K562 (cell line): ENCODE results near the gene RHO. TPM values are rescaled to one million over a fixed set of nuclear protein-coding genes. Genes with fewer than 3 reads are reported as not detected.

Source experiments
- ATAC-seq: fragments of 200-7000 bp; cut with Tn5 transposase; 3 replicates; pipeline ENCODE4 v1.9.1; 2020; ENCODE audit warnings: moderate library complexity
- BruUV-seq: library from RNA; stranded (reverse); fragments of 400-500 nt; replicated peaks from 2 replicates; lab custom pipeline; 2021; lab: Mats Ljungman, UMichigan
- CTCF ChIA-PET: fragments of 300-600 bp; formaldehyde crosslinking; extraction: SDS; loops from one replicate; lab custom pipeline; 2021; ENCODE audit warnings: low intra/inter-chr PET ratio; lab: Yijun Ruan, JAX
- POLR2A ChIA-PET: fragments of 300-600, 350-650 bp; sonication (Branson Sonifier 250); formaldehyde crosslinking; extraction: SDS; loops from one replicate; lab custom pipeline; 2021; ENCODE audit warnings: antibody characterized with exemption, inconsistent platforms; lab: Yijun Ruan, JAX
- DNase-seq, 4 experiments: peaks; one replicate each; pipeline versions ENCODE4 v3.0.0 to v3.0.0-alpha.2; 2011 to 2018; ENCODE audit warnings: low spot score in 3 of 4, mixed read lengths in 3 of 4; ENCODE audit errors: extremely low read depth in 1 of 4
- FAIRE-seq: peaks from 2 replicates; lab custom pipeline; 2011; peaks lifted over from hg19 to GRCh38; lab: Jason Lieb, UNC
- H2AFZ ChIP-seq: 2 replicates; pipeline ENCODE4 v1.6.0; 2011; ENCODE audit warnings: low read depth, low read length, control low read depth, inconsistent platforms
- H3K27ac ChIP-seq: fragments of 200-600 bp; 3 replicates; pipeline ENCODE4 v1.8.0; 2011; ENCODE audit warnings: low read depth, mild to moderate bottlenecking, control low read depth, inconsistent platforms, low read length, moderate library complexity, mixed read lengths; ENCODE audit errors: extremely low read depth
- H3K27me3 ChIP-seq, 2 experiments: fragments of 300-600 bp in 1 of 2; 2 replicates in 1 of 2; 3 replicates in 1 of 2; pipeline versions ENCODE4 v1.6.0 to v1.8.0; 2011; ENCODE audit warnings: inconsistent platforms in 2 of 2, low read length in 2 of 2, mild to moderate bottlenecking in 1 of 2, mixed read lengths in 1 of 2, moderate library complexity in 1 of 2; ENCODE audit not compliant: control insufficient read depth in 2 of 2, insufficient read depth in 2 of 2
- H3K36me3 ChIP-seq: fragments of 300-600 bp; 3 replicates; pipeline ENCODE4 v1.8.0; 2011; ENCODE audit warnings: mild to moderate bottlenecking, low read length, inconsistent platforms; ENCODE audit not compliant: control insufficient read depth, insufficient read depth
- H3K4me1 ChIP-seq, 2 experiments: fragments of 200-600 bp in 1 of 2; replicated peaks in 1 of 2; 2 replicates in 1 of 2; 3 replicates in 1 of 2; pipeline versions ENCODE4 v1.5.1 to v1.8.0; 2011; ENCODE audit warnings: inconsistent platforms in 2 of 2, low read length in 2 of 2, mild to moderate bottlenecking in 1 of 2, mixed read lengths in 1 of 2, moderate library complexity in 1 of 2; ENCODE audit not compliant: control insufficient read depth in 2 of 2, insufficient read depth in 2 of 2
- H3K4me2 ChIP-seq: 2 replicates; pipeline ENCODE4 v1.6.1; 2011; ENCODE audit warnings: low read length, control low read depth, inconsistent platforms, mixed read lengths; ENCODE audit not compliant: insufficient read depth
- H3K4me3 ChIP-seq: fragments of 200-600 bp; sonication (generic), shearing (Covaris generic); 2 replicates; pipeline ENCODE4 v1.5.1; 2016; ENCODE audit warnings: control low read depth, inconsistent platforms
- H3K79me2 ChIP-seq: fragments of 200-600 bp; 3 replicates; pipeline ENCODE4 v1.8.0; 2011; ENCODE audit warnings: low read length, inconsistent platforms; ENCODE audit not compliant: control insufficient read depth, insufficient read depth
- H3K9ac ChIP-seq, 2 experiments: 2 replicates each; pipeline versions ENCODE4 v1.6.0 to v1.6.1; 2011; ENCODE audit warnings: low read depth in 2 of 2, low read length in 2 of 2, control low read depth in 1 of 2, inconsistent platforms in 1 of 2, mild to moderate bottlenecking in 1 of 2, mixed read lengths in 1 of 2; ENCODE audit not compliant: insufficient read depth in 1 of 2
- H3K9me1 ChIP-seq: one replicate; pipeline ENCODE4 v1.6.0; 2011; ENCODE audit warnings: inconsistent platforms, mild to moderate bottlenecking, low read length, moderate library complexity; ENCODE audit not compliant: control insufficient read depth, insufficient read depth
- H3K9me3 ChIP-seq: replicated peaks from 2 replicates; pipeline ENCODE4 v1.5.1; 2011; ENCODE audit warnings: low read depth, low read length, inconsistent platforms; ENCODE audit not compliant: control insufficient read depth, insufficient read depth
- H4K20me1 ChIP-seq: replicated peaks from 2 replicates; pipeline ENCODE4 v1.6.1; 2011; ENCODE audit warnings: low read length, inconsistent platforms, mixed read lengths; ENCODE audit not compliant: control insufficient read depth, insufficient read depth
- ARNT ChIP-seq, 2 experiments: fragments of 450-650 bp; IDR thresholded peaks; 2 replicates each; pipeline ENCODE4 v1.6.1; 2016; ENCODE audit warnings: mild to moderate bottlenecking in 1 of 2
- CHD4 ChIP-seq: fragments of 200-600 bp; sonication (generic); IDR thresholded peaks from 3 replicates; pipeline ENCODE4 v1.6.1; 2012; ENCODE audit warnings: low read depth, mild to moderate bottlenecking, mixed read lengths, low read length, inconsistent platforms; ENCODE audit not compliant: insufficient read depth, insufficient replicate concordance, poor library complexity, severe bottlenecking
- FOXJ3 ChIP-seq: sonication (generic); formaldehyde crosslinking; IDR thresholded peaks from 2 replicates; pipeline ENCODE4 v1.4.0; 2020; ENCODE audit warnings: mild to moderate bottlenecking, missing genetic modification reagents
- HMG20A ChIP-seq: fragments of 450-650 bp; formaldehyde crosslinking; conservative IDR thresholded peaks from 2 replicates; pipeline ENCODE4 v1.4.0; 2020; ENCODE audit warnings: mild to moderate bottlenecking, mixed read lengths
- MNT ChIP-seq, 2 experiments: fragments of 450-650 bp; conservative IDR thresholded peaks; 2 replicates each; pipeline ENCODE4 v1.6.1; 2017; ENCODE audit warnings: mild to moderate bottlenecking in 2 of 2, moderate library complexity in 2 of 2
- NR2C1 ChIP-seq, 2 experiments: fragments of 450-650 bp; IDR thresholded peaks; 2 replicates each; pipeline ENCODE4 v1.6.1; 2017; ENCODE audit warnings: mild to moderate bottlenecking in 2 of 2, antibody characterized with exemption in 1 of 2, inconsistent platforms in 1 of 2, missing compliant biosample characterization in 1 of 2, missing genetic modification characterization in 1 of 2
- SMAD2 ChIP-seq: fragments of 150-350 bp; IDR thresholded peaks from 2 replicates; pipeline ENCODE4 v1.6.1; 2014; ENCODE audit warnings: low read depth, mild to moderate bottlenecking, low read length
- TCF7 ChIP-seq: sonication (generic); IDR thresholded peaks from 2 replicates; pipeline ENCODE4 v1.6.1; 2016; ENCODE audit warnings: antibody characterized with exemption, borderline replicate concordance
- ZNF444 ChIP-seq: fragments of 250-450 bp; sonication (Bioruptor Pico); IDR thresholded peaks from 2 replicates; pipeline ENCODE4 v1.4.0; 2020; ENCODE audit warnings: mild to moderate bottlenecking, moderate library complexity
- ZNF644 ChIP-seq: fragments of 200-800 bp; sonication (Bioruptor generic); IDR thresholded peaks from 2 replicates; pipeline ENCODE4 v1.6.1; 2016; ENCODE audit warnings: low read depth, missing genetic modification characterization, missing compliant biosample characterization
- ZNF79 ChIP-seq: fragments of 250-450 bp; sonication (Bioruptor Pico); IDR thresholded peaks from 2 replicates; pipeline ENCODE4 v1.4.0; 2020; ENCODE audit warnings: low read depth, mild to moderate bottlenecking, moderate library complexity
- WGBS: fragments of 100-300 bp; shearing (Covaris generic); methylation state at CpG from one replicate; pipeline ENCODE4 v1.1.6; 2016; ENCODE audit warnings: low coverage, mixed read lengths; ENCODE audit not compliant: insufficient coverage; ENCODE audit errors: missing lambda C conversion rate; 5-methylcytosine and 5-hydroxymethylcytosine counted together
- in situ Hi-C: fragments of 300-500 bp; cut with MboI; formaldehyde crosslinking; loops from 4 replicates; pipeline ENCODE4 v1.15.0; 2018; ENCODE audit warnings: inconsistent platforms, mixed read lengths
- intact Hi-C: fragments of 100-400 bp; cut with micrococcal nuclease; formaldehyde crosslinking; loops from 2 replicates; pipeline ENCODE4 v1.14.2; 2022
- polyA plus RNA-seq, 8 experiments: library from polyadenylated mRNA; depleted of rRNA in 4 of 8; stranded (reverse) in 5 of 8; unstranded in 3 of 8; fragments of >200 nt; fragmentation: Nextera tagmentation in 2 of 8; fragmentation: Illumina TruSeq in 1 of 8; extraction: Ambion mirVana in 2 of 8; extraction: Trizol in 1 of 8; gene quantifications; 2 replicates each; pipeline versions ENCODE4 v1.2.1 to v1.2.3, GENCODE V29; 2011 to 2014; ENCODE audit warnings: inconsistent platforms in 1 of 8, missing spikeins in 1 of 8
- total RNA-seq, 7 experiments: library from RNA; depleted of rRNA in 6 of 7; stranded (reverse); fragments of >200 nt in 6 of 7; fragmentation: Illumina TruSeq in 2 of 7; extraction: Trizol in 2 of 7; gene quantifications; 2 replicates each; pipeline versions ENCODE4 v1.2.1 to v1.2.3, GENCODE V29; 2011 to 2021; ENCODE audit warnings: low replicate concordance in 1 of 7
- TF ChIP-seq, protein P1 (sequence below): sonication (generic); formaldehyde crosslinking; IDR thresholded peaks from 2 replicates; pipeline ENCODE4 v1.8.0; 2022; ENCODE audit warnings: mild to moderate bottlenecking, low read depth, missing genetic modification reagents
- TF ChIP-seq, protein P2 (sequence below): sonication (generic); formaldehyde crosslinking; IDR thresholded peaks from 2 replicates; pipeline ENCODE4 v1.8.0; 2022; ENCODE audit warnings: mild to moderate bottlenecking, missing genetic modification reagents

The RHO gene
- total and polyA plus RNA-seq, 9 of the 15 experiments (the other 6 are each of a cell fraction or from before 2014, with no cell fraction given), result not detected

DNA sequence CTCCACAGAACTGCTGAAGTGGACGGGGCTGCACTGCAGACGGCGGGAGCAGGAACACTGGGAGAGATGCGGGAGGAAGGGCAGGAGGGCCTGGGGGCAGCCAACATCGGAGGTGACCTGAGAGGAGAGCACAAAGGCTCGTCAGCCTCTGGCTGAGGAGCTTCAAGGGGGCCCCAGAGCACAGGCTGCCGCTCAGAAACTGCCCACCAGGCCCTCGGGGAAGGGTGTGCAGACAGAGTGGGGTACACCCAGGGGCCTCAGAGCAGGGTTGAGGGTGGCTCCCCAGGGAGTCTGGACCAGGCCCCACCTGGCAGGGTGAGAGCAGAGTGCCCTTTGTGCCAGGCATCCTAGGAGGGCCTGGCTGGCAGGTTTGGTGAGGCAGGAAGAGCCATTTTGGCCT is 14.7 kb upstream of the RHO start (continued):
- TF ChIP-seq, protein P1, sequence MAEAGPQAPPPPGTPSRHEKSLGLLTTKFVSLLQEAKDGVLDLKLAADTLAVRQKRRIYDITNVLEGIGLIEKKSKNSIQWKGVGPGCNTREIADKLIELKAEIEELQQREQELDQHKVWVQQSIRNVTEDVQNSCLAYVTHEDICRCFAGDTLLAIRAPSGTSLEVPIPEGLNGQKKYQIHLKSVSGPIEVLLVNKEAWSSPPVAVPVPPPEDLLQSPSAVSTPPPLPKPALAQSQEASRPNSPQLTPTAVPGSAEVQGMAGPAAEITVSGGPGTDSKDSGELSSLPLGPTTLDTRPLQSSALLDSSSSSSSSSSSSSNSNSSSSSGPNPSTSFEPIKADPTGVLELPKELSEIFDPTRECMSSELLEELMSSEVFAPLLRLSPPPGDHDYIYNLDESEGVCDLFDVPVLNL, result no peak
- TF ChIP-seq ZNF644 (tag) (no peak), TCF7 (no peak), MNT (conservative IDR thresholded peaks at IDR 0.05) (no peak), NR2C1 (IDR thresholded peaks at IDR 0.05) (no peak), NR2C1 (tag; IDR thresholded peaks at IDR 0.05) (no peak), FOXJ3 (CRISPR knock-in tag) (no peak)

DNA sequence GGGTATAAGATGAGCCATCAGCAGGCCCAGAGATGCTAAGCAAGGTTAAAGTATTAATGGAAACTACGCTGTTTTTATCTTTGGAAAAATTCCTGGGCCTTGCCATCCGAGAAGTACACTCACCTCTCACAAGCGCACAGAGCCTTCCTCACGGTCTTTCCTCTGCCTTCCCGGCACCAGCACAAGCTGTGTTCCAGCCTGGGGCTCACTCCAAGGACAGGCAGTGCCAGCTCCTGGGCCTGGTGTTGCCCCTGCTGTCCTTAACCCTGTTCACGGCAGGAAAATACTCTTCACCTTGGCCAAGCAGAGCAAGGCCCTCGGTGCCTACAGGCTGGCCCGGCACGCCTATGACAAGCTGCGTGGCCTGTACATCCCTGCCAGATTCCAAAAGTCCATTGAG is 14.3 kb upstream of the RHO start:
- no peaks in the 10 kb centered on the region for H3K9me1 ChIP-seq
- no peak for FAIRE-seq
- no peak overlapping the region for H3K4me2 ChIP-seq
- H2AFZ ChIP-seq, result no peak overlapping the region
- TF ChIP-seq ARNT (IDR thresholded peaks at IDR 0.05) (no peak), CHD4 (no peak), ZNF79 (CRISPR knock-in tag) (no peak), HMG20A (CRISPR knock-in tag) (no peak), SMAD2 (no peak), ZNF444 (CRISPR knock-in tag) (no peak)
- TF ChIP-seq, protein P2, sequence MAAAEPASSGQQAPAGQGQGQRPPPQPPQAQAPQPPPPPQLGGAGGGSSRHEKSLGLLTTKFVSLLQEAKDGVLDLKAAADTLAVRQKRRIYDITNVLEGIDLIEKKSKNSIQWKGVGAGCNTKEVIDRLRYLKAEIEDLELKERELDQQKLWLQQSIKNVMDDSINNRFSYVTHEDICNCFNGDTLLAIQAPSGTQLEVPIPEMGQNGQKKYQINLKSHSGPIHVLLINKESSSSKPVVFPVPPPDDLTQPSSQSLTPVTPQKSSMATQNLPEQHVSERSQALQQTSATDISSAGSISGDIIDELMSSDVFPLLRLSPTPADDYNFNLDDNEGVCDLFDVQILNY (CRISPR knock-in tag), result no peak
- no peaks in the 10 kb centered on the region for H4K20me1 ChIP-seq
- ChIA-PET CTCF (no interaction called here), POLR2A (no interaction called here)
- no peak overlapping the region for H3K9ac ChIP-seq
- WGBS, result 72% methylated on average over 9 of the region's 10 CpGs
- H3K4me1 ChIP-seq, result no peaks in the 10 kb centered on the region
- H3K27ac ChIP-seq, result no peak overlapping the region
- no peaks in the 10 kb centered on the region for H3K36me3 ChIP-seq
- no peak overlapping the region for H3K4me3 ChIP-seq
- BruUV-seq, result no TSS peak
- intact Hi-C loops (no loop called here), in situ Hi-C loops (no loop called here)
- no peaks in the 10 kb centered on the region for H3K27me3 ChIP-seq
- no peak for DNase-seq
- ATAC-seq, result no peak
- no peaks in the 10 kb centered on the region for H3K79me2 ChIP-seq
- H3K9me3 ChIP-seq, result no peaks in the 10 kb centered on the region
